ENCODE data around the gene NCEH1.

The NCEH1 gene

GRCh38 chr3:172617013-172617706 lies 93.7 kb downstream of the NCEH1 start:
- DNase-seq (ENCODE audit: low spot score) = no peak
- TF ChIP-seq, protein P1, sequence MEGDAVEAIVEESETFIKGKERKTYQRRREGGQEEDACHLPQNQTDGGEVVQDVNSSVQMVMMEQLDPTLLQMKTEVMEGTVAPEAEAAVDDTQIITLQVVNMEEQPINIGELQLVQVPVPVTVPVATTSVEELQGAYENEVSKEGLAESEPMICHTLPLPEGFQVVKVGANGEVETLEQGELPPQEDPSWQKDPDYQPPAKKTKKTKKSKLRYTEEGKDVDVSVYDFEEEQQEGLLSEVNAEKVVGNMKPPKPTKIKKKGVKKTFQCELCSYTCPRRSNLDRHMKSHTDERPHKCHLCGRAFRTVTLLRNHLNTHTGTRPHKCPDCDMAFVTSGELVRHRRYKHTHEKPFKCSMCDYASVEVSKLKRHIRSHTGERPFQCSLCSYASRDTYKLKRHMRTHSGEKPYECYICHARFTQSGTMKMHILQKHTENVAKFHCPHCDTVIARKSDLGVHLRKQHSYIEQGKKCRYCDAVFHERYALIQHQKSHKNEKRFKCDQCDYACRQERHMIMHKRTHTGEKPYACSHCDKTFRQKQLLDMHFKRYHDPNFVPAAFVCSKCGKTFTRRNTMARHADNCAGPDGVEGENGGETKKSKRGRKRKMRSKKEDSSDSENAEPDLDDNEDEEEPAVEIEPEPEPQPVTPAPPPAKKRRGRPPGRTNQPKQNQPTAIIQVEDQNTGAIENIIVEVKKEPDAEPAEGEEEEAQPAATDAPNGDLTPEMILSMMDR (IDR thresholded peaks at IDR 0.05; ENCODE audit: extremely low read depth, insufficient read depth, missing control alignments) = no peak
- in situ Hi-C loops (cut with MboI; ENCODE audit: low pct_unique_long_range_greater_than_20kb, low sequenced_read_pairs, unreplicated experiment) = no loop called here

GRCh38 chr3:172616031-172616461 lies 94.8 kb downstream of the NCEH1 start:
- TF ChIP-seq, protein P1 (IDR thresholded peaks at IDR 0.05; ENCODE audit: extremely low read depth, insufficient read depth, missing control alignments) = no peak
- peak; percentile 57 for DNase-seq (ENCODE audit: low spot score)
- in situ Hi-C loops (cut with MboI; ENCODE audit: low pct_unique_long_range_greater_than_20kb, low sequenced_read_pairs, unreplicated experiment) = no loop called here

- no peak for DNase-seq (ENCODE audit: low spot score)
- in situ Hi-C loops (cut with MboI; ENCODE audit: low pct_unique_long_range_greater_than_20kb, low sequenced_read_pairs, unreplicated experiment) = no loop called here
- TF ChIP-seq, protein P1 (IDR thresholded peaks at IDR 0.05; ENCODE audit: extremely low read depth, insufficient read depth, missing control alignments) = no peak
These were observed 95.6 kb downstream of the NCEH1 start for GRCh38 chr3:172615296-172615695.

DNA sequence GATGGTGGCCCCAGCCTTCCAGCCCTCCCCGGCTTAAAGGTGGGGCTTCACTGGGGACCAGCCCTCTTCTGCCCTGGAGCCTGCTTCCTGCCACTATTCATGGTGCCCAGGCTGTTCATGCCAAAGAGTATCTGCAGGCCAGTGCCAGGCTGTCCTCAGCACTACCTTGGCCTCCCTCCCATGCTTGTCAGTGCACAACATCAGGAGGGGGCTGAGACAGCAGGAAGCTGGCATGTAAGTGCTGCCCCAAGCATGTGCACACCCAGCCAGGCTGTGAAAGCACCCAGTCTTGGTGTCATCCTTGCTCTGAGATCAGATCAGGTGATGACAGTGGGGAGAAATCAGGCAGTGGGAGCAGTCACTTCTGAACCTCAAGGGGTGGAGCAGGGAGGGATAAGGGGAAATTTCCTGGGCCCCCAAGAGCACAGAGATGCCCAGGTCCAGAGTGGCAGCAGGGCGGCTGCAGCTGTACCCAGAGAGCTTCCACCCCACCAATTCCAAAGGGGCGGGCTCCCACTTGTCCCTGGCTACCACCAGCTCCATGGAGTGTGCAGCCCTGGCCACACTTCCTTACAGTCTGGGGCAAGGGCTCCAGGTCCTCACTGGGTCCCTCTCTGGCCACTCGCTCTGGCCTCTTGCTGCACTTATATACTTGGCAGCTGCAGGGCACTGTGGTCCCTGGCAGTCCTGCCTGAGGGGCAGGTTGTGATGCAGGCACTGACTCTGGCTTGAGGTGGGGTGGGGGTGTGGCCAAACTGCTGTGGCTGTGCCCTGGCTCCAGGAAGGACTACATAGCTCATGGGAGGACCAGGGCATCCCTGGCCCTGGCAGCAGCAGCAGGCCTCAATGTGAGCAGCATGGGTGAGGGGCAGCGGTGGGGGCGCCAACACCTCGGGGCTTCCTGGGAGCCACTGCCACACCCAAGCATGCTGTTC lies 96.3 kb downstream of the NCEH1 start:
- no peak for DNase-seq (ENCODE audit: low spot score)
- TF ChIP-seq, protein P1 (IDR thresholded peaks at IDR 0.05; ENCODE audit: extremely low read depth, insufficient read depth, missing control alignments) = no peak
- in situ Hi-C loops (cut with MboI; ENCODE audit: low pct_unique_long_range_greater_than_20kb, low sequenced_read_pairs, unreplicated experiment) = no loop called here

DNA sequence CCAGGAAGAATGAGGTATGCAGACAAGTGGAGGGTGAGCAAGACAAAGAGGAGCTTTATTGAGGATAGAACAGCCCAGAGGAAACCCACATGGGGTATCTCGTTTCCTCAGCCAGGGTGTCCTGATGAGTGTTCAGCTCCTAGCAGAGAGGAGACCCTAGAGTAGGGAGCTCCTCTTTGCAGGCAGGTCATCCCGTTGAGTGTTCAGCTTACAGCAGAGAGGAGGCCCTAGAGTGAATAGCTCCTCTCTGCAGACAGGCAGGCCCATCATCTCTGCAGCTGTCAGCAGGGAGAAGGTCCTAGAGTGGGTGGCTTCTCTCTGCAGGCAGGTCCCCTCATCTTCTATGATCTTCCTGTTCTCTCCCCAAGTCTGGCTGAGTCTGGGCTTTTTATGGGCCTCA lies 97.0 kb downstream of the NCEH1 start:
- in situ Hi-C loops (cut with MboI; ENCODE audit: low pct_unique_long_range_greater_than_20kb, low sequenced_read_pairs, unreplicated experiment) = no loop called here
- DNase-seq (ENCODE audit: low spot score) = no peak
- TF ChIP-seq, protein P1 (IDR thresholded peaks at IDR 0.05; ENCODE audit: extremely low read depth, insufficient read depth, missing control alignments) = no peak

DNA sequence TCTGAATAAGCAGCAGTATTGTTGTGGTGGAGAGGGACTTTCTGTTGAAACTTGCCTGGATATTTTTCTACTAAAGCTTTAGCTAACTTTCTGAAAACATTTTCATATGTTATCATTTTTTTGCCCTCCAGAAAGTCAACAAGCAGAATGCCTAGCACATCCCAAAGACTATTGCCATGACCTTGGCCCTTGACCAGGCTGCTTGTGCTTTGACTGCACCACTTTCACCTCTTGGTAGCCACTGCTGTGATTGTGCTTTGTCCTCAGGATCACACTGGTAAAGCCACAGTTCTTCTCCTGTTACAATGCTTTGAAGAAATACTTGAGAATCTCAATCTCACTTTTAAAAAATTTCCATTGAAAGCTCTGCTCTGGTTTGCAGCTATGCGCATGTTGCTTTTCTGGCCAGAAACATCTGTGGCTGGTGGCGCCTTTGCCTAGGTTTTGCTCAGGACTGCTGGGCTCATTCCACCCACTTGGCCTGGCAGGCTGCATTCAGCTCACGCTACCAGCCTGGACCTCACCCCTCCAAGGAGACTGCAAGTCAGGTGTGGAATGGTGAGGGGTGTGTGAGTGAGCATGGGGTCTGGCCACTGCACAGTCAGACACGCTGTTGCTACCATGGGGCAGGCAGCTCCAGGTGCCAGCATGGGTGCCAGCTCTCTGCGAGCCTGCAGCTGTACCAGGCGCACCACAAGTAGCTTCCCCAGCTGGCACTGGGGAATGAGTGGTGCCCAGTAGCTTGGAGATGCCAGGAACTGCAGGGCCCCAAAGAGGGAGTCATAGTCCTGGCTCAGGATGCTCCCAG lies 97.8 kb downstream of the NCEH1 start:
- TF ChIP-seq, protein P1 (IDR thresholded peaks at IDR 0.05; ENCODE audit: extremely low read depth, insufficient read depth, missing control alignments) = no peak
- DNase-seq (ENCODE audit: low spot score) = no peak
- in situ Hi-C loops (cut with MboI; ENCODE audit: low pct_unique_long_range_greater_than_20kb, low sequenced_read_pairs, unreplicated experiment) = no loop called here

All from GM13977 (cell line).